ENCODE measurements around the gene ALG2. TPM values are rescaled to one million over a fixed set of nuclear protein-coding genes. Genes with fewer than 3 reads are reported as not detected.

Gene ALG2
- total RNA-seq, 1 experiment from 2014 or later: 30.1 TPM

GRCh38 chr9:99253134-99253533, 31.4 kb upstream of the ALG2 start:
- no peaks in the 10 kb centered on the region for H3K9me3 ChIP-seq (ENCODE audit: low read depth, low read length, poor library complexity, severe bottlenecking)
- no peak for TF ChIP-seq EZH2 (IDR thresholded peaks at IDR 0.05; ENCODE audit: borderline replicate concordance, low read depth, low read length, poor library complexity, severe bottlenecking)
- no peak for TF ChIP-seq CTCF (conservative IDR thresholded peaks at IDR 0.05; ENCODE audit: low read depth, low read length)
- H3K36me3 ChIP-seq (ENCODE audit: insufficient read depth, low read length, poor library complexity, severe bottlenecking): no peaks in the 10 kb centered on the region
- no peaks in the 10 kb centered on the region for H3K27me3 ChIP-seq (replicated peaks; ENCODE audit: insufficient read depth, low read depth, low read length, poor library complexity)
- H3K27ac ChIP-seq (ENCODE audit: low read depth, low read length, poor library complexity, severe bottlenecking): no peak overlapping the region
- ChIA-PET POLR2A (ENCODE audit: low non-redundant PET) (no interaction called here), CTCF (no interaction called here)
- H3K4me1 ChIP-seq (ENCODE audit: insufficient read depth, low read length, poor library complexity, severe bottlenecking): no peaks in the 10 kb centered on the region
- intact Hi-C loops (cut with micrococcal nuclease; ENCODE audit: unreplicated experiment): no loop called here
- BruUV-seq (replicated peaks): no TSS peak
- DNase-seq (ENCODE audit: low spot score): no peak
- H3K4me3 ChIP-seq (ENCODE audit: low read depth, low read length, poor library complexity, severe bottlenecking): no peak overlapping the region

- no peak overlapping the region for H3K27ac ChIP-seq (ENCODE audit: low read depth, low read length, poor library complexity, severe bottlenecking)
- H3K9me3 ChIP-seq (ENCODE audit: low read depth, low read length, poor library complexity, severe bottlenecking): no peaks in the 10 kb centered on the region
- BruUV-seq (replicated peaks): no TSS peak
- no peaks in the 10 kb centered on the region for H3K36me3 ChIP-seq (ENCODE audit: insufficient read depth, low read length, poor library complexity, severe bottlenecking)
- H3K4me3 ChIP-seq (ENCODE audit: low read depth, low read length, poor library complexity, severe bottlenecking): no peak overlapping the region
- no peak for DNase-seq (ENCODE audit: low spot score)
- CTCF ChIA-PET: no interaction called here
- POLR2A ChIA-PET (ENCODE audit: low non-redundant PET): no interaction called here
- intact Hi-C loops (cut with micrococcal nuclease; ENCODE audit: unreplicated experiment): no loop called here
- no peaks in the 10 kb centered on the region for H3K4me1 ChIP-seq (ENCODE audit: insufficient read depth, low read length, poor library complexity, severe bottlenecking)
- no peak for TF ChIP-seq CTCF (conservative IDR thresholded peaks at IDR 0.05; ENCODE audit: low read depth, low read length)
- no peaks in the 10 kb centered on the region for H3K27me3 ChIP-seq (replicated peaks; ENCODE audit: insufficient read depth, low read depth, low read length, poor library complexity)
Measured at GRCh38 chr9:99251157-99251556, 29.4 kb upstream of the ALG2 start.

DNA sequence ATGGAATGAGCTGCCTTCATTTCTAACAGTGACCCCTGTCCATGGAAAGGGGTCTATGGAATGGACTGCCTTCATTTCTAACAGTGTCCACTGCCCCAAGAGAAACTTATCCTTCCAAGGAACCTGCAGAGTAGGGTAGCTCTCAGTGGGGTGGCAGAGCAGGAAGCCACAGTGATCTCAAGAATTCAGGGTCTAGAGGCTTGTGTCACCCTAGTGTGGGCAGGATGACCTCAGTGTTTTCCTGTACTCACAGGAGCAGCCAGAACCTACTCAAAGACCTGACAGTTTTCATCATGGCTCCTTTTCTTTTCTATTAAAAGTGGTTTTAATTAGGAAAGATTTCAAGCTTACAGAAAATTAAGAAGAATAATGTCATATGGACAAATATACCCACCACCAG, 27.9 kb upstream of the ALG2 start:
- Histone ChIP-seq H3K9me3 (ENCODE audit: low read depth, low read length, poor library complexity, severe bottlenecking) (no peaks in the 10 kb centered on the region), H3K4me3 (ENCODE audit: low read depth, low read length, poor library complexity, severe bottlenecking) (no peak overlapping the region), H3K27me3 (replicated peaks; ENCODE audit: insufficient read depth, low read depth, low read length, poor library complexity) (no peaks in the 10 kb centered on the region), H3K4me1 (ENCODE audit: insufficient read depth, low read length, poor library complexity, severe bottlenecking) (no peaks in the 10 kb centered on the region), H3K27ac (ENCODE audit: low read depth, low read length, poor library complexity, severe bottlenecking) (no peak overlapping the region), H3K36me3 (ENCODE audit: insufficient read depth, low read length, poor library complexity, severe bottlenecking) (no peaks in the 10 kb centered on the region)
- ChIA-PET CTCF (no interaction called here), POLR2A (ENCODE audit: low non-redundant PET) (no interaction called here)
- intact Hi-C loops (cut with micrococcal nuclease; ENCODE audit: unreplicated experiment): no loop called here
- TF ChIP-seq EZH2 (IDR thresholded peaks at IDR 0.05; ENCODE audit: borderline replicate concordance, low read depth, low read length, poor library complexity, severe bottlenecking) (no peak), CTCF (conservative IDR thresholded peaks at IDR 0.05; ENCODE audit: low read depth, low read length) (no peak)
- BruUV-seq (replicated peaks): no TSS peak
- no peak for DNase-seq (ENCODE audit: low spot score)
